ENCODE data around the gene SFTPB.
"Not testable (repeated sequence)": the region's sequence is repeated elsewhere in the genome, so short reads cannot be mapped to it uniquely, and the experiment has no call there.

SFTPB gene

DNA sequence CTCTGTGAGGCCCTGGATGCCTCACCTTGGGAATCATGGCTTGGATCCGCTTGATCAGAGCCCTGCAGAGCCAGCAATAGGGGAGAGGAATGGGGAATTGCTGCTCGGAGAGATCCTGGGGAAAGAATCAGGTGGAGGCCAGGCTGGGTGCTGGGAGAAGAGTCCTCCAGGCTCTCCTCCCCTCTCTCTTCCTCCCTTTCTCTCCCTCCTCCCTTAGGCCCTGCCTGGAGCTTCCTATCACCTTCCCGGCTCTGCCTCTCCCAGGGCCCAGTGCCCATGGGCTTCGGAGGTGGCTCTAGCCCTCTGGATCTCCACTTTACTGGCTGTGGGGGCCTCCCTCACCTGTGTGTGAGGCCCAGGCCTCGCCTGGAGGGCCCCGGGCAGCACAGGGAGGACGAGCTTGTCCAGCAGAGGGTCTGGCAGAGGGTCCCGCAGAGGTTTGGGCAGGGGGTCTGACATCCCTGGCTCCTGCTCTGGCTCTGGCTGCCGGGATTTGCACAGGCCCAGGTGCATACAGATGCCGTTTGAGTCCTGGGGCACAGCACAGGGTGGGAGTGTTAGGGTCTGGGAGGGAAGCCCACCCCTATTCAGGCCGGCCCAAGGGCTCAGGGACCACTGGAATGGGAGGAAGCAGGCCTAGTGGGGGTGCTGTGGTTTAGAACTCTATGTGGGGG lies 2.6 kb downstream of the SFTPB start:
- TF ChIP-seq, protein P1, sequence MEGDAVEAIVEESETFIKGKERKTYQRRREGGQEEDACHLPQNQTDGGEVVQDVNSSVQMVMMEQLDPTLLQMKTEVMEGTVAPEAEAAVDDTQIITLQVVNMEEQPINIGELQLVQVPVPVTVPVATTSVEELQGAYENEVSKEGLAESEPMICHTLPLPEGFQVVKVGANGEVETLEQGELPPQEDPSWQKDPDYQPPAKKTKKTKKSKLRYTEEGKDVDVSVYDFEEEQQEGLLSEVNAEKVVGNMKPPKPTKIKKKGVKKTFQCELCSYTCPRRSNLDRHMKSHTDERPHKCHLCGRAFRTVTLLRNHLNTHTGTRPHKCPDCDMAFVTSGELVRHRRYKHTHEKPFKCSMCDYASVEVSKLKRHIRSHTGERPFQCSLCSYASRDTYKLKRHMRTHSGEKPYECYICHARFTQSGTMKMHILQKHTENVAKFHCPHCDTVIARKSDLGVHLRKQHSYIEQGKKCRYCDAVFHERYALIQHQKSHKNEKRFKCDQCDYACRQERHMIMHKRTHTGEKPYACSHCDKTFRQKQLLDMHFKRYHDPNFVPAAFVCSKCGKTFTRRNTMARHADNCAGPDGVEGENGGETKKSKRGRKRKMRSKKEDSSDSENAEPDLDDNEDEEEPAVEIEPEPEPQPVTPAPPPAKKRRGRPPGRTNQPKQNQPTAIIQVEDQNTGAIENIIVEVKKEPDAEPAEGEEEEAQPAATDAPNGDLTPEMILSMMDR (conservative IDR thresholded peaks at IDR 0.05; ENCODE audit: control insufficient read depth, insufficient read depth, low read depth, low read length), result no peak
- DNase-seq (ENCODE audit: low read depth), result no peak
- no peak overlapping the region for H3K4me3 ChIP-seq (ENCODE audit: control insufficient read depth, low read depth, low read length)

DNA sequence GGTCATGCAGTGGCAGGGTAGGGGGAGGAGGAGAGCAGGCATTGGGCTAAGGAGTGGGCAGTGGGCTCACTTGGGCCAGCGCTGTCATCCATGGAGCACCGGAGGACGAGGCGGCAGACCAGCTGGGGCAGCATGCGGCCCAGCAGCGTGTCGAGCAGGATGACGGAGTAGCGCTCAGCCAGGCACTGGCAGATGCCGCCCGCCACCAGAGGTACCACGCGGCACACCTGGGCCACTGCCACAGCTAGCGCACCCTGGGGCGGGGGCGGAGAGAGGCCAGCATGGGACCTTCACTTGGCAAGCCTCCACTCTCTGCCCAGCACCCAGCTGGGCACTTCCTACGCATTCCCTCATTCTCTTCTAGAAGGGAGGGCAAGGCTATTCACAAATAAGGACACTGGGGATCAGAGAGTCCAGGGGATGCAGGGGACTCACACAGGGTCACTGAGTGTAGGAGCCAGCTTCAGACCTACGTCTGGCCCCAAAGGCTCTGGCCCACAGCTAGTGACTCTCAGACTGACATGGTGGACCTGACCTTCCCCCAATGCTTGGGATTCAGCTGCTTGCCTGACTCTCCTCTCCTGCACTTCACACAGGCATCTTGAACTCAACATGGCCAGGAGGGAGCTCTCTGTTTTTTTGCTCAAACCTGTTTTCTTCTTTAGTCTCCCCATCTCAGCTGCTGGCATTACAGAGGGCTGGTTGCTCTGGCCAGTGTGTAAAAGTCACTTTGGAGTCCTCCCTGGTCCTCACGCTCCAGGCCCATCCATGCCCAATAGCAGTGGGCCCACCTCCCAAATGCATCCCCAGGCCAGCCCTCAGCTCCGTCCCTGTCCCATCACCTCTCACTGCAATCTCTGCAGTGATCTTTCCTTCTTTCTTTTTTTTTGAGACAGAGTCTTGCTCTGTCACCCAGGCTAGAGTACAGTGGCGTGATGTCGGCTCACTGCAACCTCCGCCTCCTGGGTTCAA lies 4.1 kb downstream of the SFTPB start:
- H3K4me3 ChIP-seq (ENCODE audit: control insufficient read depth, low read depth, low read length), result no peak overlapping the region
- TF ChIP-seq, protein P1 (conservative IDR thresholded peaks at IDR 0.05; ENCODE audit: control insufficient read depth, insufficient read depth, low read depth, low read length), result no peak
- no peak for DNase-seq (ENCODE audit: low read depth)

DNA sequence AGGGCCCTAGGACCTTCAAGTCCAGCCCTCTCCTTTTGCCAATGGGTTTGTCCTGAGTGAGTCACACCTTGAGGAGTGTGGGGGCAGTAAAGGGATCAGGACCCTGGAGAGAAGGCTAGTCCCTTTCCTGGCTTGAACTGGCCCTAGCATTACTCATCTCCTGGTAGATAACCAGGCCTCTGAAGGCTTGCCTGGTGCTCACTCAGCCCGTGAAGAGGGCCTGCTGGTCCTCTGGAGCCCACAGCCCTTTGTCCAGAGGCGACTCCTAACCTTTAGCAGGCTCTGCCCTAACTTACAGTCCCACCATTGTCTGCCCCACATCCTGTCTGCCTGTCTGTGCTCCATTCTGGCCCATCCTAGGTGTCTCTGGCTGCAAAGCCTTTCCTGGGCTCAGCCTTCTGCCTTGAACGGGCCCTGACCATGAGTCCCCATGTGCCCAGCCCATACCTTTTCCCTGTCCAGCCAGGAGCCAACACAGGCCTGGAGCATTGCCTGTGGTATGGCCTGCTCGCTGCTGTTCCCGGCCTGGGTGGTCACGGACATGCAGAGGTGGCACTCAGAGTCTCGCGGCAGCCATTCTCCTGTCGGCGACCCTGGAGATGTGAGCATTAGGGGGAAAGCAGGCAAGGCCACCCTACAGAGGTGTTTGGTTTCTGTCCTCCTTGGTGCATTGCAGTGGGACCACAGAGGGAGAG lies 5.0 kb downstream of the SFTPB start:
- H3K4me3 ChIP-seq (ENCODE audit: control insufficient read depth, low read depth, low read length), result no peak overlapping the region

DNA sequence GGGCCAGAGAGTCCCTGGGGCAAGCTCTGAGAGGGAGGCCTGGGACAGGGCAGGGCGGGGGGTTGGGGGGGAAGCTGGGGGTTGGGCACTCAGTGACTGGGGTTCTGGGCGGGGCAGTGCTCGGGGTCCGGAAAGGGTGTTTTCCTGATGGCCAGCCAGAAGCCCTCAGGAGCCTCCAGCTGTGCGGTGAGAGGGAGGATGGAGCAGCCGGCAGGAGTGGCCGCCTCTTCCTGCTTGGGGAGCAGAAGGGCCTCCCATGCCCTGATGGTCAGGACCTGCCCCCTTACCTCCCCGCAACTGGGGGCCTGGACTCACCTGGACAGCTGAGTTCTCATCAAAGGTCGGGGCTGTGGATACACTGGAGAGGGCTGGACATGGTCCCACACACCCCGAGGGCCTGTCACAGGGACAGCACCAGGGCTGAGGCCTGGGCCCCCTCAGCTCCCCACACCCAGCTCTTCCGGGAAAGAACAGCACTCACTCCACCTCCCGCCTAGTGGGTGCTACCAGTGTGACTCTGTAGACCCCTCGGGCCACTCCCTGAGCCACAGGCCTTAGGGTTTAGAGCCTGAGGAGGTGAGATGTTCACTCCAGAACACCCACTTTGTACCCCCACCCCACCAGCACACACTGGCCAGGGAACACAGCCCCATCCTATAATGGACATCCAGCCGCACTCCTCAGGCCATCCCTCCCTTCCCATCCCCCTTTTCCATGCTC lies 6.7 kb downstream of the SFTPB start:
- H3K4me3 ChIP-seq (ENCODE audit: control insufficient read depth, low read depth, low read length), result no peak overlapping the region
- TF ChIP-seq, protein P1 (conservative IDR thresholded peaks at IDR 0.05; ENCODE audit: control insufficient read depth, insufficient read depth, low read depth, low read length), result no peak
- no peak for DNase-seq (ENCODE audit: low read depth)

More for the DNA sequence above, 5.0 kb downstream of the SFTPB start:
- peak; percentile 99 for DNase-seq (ENCODE audit: low read depth)
- TF ChIP-seq, protein P1 (conservative IDR thresholded peaks at IDR 0.05; ENCODE audit: control insufficient read depth, insufficient read depth, low read depth, low read length), result no peak

DNA sequence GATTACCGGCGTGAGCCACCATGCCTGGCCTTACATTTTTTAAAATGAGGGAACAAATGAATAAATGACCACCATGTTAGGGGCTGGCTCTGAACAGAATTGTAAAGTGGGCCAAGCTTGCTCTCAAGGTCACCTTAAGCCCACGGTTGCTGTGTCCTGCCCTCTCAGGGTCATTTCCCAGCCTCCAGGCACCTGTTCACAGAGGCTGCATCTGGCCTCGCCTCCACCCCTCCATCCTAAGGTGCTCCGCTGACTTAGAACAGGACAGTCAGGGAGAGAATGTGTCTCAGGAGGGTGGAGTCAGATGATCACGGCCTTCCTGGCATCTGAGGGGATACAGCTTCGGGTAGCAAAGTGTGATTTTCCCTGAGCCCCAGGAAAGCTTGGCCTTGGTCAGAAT lies 7.3 kb downstream of the SFTPB start:
- TF ChIP-seq, protein P1 (conservative IDR thresholded peaks at IDR 0.05; ENCODE audit: control insufficient read depth, insufficient read depth, low read depth, low read length), result no peak
- DNase-seq (ENCODE audit: low read depth), result no peak
- H3K4me3 ChIP-seq (ENCODE audit: control insufficient read depth, low read depth, low read length), result no peak overlapping the region

DNA sequence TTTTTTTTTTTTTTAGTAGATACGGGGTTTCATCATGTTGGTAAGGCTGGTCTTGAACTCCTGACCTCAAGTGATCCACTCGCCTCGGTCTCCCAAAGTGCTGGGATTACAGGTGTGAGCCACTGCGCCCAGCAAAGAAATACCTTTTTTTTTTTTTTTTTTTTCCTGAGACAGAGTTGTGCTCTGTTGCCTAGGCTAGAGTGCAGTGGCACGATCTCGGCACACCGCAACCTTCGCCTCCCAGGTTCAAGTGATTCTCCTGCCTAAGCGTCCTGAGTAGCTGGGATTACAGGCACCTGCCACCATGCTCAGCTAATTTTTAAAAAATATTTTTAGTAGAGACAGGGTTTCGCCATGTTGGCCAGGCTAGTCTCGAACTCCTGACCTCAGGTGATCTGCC lies 7.7 kb downstream of the SFTPB start:
- not testable (repeated sequence) for DNase-seq (ENCODE audit: low read depth); H3K4me3 ChIP-seq (ENCODE audit: control insufficient read depth, low read depth, low read length)
